SIG-M5 treated with dmso at 0.1 percent for 504 hours (cell line): ENCODE data around the gene TFEB.

Experiments used
- DNase-seq: peaks from one replicate; lab custom pipeline; 2025; ENCODE audit not compliant: unreplicated experiment; lab: John Stamatoyannopoulos, UW

TFEB gene

DNA sequence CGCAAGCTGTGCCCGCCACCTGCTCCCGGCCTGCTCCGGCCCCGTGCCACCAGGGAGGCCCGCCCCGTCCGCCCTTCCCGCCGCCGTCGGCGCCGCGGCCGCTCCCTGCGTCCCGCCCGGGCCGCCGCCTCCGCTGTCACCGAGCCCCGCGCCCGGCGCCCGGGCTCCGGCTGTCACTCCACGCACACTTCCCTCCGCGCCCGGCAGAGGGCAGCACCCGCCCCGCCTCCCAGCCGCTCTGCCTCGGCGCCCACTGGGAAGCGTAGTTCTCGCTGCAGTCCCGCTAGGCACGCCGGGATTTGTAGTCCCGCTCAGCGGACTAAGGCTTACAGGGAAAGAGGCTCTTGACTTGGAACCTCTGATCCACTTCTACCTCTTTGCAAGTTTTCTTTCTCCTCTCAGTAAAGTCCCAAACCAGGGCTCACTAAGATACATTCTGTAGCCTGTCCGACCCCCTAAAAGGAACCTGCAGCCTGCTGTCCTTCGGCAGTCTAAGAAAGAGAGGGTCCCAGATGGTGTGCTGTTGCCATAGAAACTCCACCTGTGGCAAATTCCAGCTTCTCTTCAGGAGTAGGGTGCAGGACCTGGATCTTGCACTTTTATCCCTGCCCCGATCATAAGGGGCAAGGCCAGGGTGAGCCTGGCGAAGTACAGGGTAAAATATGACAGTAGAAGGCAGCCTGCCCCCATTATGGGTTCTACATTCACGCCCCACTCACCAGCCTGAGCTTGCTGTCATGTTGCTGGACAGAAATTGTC, at the start of gene TFEB:
Gene TFEB, minus strand, starts transcription at position 182 of the 759 bp plus-strand sequence. CDS start 44,395 bp downstream, outside the sequence.
- DNase-seq, result peak; percentile 85

DNA sequence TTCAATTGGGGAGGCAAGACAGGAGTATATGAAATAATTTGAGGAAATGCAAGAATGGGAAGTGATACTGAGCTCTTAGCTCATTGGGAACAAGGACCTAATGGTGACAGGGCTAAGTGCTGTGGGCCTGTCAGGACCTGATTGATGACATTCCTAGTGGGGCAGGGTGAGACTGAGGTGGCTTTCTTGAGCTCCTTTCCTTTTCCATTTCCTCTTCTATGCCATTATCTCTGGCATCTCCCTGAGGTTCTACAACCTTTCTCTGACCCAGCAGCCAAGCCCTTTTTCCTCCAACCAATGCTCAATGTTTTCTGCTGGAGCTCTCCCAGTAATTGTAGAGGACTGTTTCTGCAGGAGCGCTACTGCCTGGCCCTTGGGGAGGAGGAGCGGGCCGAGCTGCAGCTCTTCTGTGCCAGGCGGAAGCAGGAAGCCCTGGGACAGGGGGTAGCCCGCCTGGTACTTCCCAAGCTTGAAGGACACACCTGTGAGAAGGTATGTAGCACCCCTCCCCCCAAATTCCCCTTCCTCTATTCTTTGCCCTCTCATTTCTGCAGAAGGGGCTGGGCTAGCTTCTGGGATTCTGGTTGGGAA, 49.3 kb upstream of the TFEB start:
- peak; percentile 82 for DNase-seq

DNA sequence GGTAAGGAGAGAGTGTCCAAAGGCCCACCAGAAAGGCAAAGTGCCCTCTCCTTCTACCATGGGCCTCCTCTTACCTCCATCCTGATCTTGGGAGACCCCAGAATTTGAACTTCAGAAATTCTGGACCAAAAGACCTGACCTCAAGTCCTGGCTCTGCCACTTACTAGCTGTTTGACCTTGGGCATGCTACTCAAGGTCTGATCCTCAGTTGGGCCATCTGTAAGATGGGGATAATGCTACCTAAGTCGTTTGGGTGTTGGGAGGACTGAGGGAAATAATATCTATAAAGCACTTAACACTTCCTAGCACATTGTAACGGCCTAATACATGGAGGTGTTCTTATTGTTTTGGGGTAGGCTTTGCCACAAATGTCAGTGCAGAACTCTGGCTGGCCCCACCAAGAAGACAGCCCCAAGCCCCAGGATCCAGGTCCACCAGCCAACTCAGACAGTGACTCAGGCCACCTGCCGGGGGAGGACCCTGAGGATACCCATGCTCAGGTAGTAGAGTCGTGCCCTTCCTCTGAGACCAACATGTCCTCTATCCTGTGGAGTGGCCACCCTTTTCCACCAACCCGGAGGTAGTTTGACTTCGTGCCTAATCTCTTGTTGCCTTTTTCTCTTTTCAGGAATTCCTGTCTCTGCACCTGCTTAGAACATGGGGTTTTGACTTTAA, 47.8 kb upstream of the TFEB start:
- DNase-seq, result no peak

DNA sequence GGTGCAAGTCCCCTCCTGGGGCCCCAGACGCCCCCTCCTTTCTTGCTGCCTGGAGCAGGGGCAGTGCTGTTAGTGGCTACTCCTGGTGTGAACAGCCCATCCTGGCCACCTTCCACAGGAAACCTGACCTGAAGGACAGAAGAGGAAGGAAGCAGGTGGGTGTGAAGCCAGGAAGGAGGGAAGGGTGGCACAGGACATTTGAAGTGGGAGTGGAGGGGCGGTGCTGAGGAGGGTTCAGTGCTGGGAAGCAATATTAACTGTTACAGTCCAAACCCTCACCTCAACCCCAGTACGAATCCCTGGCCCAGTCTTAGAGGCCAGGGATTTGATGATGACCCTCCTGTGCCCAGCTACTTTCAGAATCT, 45.9 kb upstream of the TFEB start:
- DNase-seq, result no peak

DNA sequence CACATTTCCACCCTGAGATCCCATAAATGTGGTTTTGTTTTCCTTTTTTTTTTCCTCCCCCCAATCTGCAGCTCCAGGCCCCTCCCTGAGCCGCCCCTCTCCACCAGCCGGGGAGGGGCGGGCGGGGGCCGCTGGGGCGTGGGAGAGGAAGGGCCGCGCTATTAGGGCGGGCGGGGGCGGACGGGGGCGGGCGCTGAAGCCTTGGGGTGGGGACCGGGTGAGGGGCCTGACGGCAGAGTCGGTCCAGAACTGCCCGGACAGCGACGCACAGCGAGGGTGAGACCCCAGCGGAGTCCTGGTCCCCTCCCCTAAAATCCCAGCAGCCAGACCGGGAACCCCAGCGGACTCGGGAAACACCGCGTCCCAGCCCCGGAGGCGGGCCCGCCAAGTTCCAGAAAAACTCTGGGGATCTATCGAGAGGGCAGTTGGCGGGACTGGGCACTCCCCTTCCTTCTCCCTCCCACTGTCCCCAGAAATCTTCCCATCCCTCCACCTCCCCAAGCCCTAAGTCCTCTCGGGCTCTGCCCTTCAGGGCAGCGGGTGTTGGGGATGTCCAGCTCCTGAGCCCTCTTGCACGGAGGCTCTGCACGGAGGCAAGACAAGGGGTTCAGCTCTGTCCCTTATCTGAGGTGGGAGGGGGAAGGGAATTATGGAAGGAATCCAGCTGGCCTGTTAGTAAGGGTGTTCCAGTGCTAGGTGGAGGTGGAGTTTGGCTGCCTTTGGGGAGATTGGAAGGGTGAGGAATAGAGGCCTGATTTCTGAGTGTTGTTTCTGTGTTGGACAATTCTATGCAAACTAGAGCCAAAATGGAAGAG, 45.4 kb upstream of the TFEB start, which contains the start of gene PRICKLE4:
Gene PRICKLE4, plus strand, starts transcription at position 232 of the 815 bp plus-strand sequence. CDS start 2,692 bp downstream, outside the sequence.
- no peak for DNase-seq

DNA sequence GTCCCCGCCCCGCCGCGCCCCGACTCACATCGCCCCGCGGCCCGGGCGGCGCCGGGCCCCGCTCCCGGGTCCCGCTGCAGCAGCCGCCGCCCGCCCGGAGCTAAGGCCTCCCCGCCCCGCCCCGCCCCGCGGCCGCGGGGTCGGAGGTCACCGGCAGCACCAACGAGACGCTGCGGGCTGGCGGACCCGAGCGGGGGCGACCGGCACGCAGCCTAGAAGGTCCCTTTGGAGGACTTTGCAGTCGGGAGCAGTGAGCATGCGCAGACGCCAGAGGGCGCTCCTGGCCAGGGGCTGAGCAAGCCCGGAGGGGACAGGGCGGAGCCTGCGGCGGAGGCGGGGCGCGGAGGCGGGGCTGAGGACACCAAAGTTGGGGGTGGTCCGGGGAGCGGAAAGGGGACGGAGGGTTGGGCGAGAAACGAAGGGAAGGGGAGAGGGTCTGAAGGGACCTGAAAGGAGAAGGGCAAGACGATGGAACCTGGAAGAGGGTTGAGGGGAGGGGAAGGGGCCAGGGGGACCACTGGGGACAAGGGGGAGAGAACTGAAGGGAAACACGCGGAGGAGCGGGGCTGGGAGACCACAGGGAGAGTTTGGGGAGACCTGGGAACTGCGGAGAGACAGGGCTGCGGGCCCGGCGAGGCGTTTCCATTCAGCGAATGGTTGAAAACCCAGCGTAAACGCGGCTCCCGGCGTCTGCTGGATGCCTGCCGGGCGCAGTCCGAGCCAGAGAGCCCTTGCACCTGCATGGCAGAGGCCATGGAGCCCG, 44.6 kb upstream of the TFEB start, which contains the start of gene FRS3:
Gene FRS3, minus strand, starts transcription at position 113 of the 763 bp plus-strand sequence. CDS start 2,913 bp downstream, outside the sequence.
- DNase-seq, result peak; percentile 82

DNA sequence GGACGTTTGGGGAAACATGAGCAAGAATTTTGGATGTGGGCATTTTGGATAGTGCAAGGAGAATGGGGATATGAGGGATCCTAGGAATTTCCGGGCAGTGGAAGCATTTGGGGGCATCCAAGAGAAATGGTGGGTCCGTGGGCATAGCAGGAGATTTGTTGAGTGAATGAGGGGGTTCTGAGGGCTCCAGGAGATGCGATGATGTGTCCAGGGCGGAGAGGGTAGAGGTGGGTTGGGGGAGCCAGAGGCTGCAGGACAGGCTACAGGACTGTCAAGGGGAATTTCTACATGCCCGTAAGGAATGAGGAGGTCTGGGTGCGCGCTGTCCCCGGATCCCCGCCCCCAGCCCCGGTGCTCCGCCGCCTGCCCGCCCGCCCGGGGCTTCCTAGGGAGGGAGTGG, 43.9 kb upstream of the TFEB start:
- DNase-seq, result no peak

DNA sequence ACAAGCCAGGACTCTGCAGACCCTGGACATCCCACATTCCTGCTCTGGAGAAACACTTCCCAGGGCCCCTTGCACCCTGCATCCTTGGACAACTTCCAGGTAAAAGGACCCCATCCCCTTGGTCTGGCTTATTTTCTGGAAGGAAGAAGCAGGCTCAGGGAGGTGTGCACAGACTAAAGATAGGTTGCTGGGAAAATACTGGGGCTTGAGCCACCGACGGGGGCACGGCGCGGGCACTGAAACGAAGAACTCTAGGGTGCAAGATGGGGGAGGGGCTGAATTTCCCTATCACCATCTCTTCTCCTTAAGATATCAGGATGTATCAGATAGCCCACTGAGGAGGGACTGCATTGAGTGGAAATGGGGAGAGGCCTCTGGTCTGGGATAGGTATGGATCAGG, 43.5 kb upstream of the TFEB start:
- DNase-seq, result no peak

DNA sequence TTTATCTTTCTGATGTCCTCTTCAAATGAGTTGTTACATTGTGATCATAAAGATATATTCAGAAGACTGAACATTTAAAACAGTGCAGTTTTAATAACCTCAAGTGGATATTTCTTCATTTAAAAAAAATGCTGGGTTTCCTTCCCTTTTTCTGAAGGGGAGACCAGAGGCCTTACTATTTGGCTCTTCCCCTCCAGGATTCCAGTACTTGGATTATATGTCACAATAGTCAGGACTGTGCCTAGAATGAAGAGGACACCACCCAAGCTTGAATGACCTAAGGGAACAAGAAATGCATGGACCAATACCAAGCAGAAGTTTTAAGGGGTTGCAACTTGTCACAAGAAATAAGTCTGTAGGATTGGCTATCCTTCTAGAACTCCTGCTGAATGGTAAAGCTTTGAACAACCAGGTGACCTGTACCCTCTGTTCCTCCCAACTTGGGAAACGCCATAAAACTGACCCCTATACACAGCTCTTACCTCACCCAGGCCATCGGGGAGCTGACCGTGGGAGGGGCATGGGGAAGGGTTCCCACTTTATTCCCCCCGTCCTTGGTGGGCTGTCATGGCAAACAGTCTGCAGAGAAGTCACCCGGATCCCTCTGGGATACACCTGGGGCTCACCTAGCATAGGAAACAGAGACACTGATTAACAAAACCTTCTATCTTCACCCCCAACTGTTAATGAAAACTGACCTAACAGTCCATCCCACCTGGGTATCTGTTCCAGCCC, 42.3 kb upstream of the TFEB start:
- peak; percentile 23 for DNase-seq

DNA sequence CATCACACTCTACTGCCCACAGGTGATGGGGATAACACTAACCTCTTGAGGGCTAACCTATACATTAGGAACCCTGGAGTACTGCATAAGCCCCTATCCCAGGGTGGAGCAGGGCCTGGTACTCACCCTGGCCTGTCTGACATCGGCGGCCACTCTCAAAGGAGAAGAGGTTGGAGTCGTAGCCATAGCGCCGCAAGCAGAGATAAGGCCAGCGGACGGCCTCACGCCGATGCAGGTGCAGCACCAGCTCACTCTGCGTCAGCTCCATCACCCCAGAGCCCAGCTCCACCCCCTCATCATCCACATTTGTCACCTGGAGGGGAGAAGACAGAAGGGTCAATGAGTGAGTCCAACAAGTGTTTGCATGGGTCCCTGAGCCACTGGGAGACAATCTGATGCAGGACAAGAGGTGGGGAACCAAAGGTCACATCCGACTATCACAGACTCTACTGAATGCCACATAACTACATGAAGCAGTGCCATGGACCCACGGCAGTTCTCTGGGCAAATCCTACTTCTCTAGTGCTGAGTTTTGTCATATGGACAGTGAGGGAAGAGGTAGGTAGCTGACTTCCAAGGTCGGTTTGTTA, 40.0 kb upstream of the TFEB start:
- DNase-seq, result no peak

DNA sequence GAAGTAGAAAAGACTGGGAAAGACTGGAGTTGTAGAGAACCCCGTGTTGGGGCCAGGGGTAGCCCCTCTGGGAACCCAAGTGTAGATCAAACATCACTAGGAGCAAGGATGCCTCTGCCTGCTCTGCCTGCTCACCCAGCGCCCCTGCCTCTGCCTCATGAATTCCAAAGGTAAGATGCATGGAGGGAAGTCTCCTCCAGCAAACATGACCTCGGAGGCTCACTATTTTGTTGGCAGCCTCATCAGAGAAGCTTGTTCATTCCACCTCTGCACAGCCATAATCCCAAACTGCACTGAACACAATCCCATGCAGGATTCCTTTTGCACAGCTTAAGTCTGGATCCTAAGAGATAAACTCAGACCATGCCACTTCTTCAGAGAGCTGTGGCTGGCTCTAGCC, 39.4 kb upstream of the TFEB start:
- no peak for DNase-seq

DNA sequence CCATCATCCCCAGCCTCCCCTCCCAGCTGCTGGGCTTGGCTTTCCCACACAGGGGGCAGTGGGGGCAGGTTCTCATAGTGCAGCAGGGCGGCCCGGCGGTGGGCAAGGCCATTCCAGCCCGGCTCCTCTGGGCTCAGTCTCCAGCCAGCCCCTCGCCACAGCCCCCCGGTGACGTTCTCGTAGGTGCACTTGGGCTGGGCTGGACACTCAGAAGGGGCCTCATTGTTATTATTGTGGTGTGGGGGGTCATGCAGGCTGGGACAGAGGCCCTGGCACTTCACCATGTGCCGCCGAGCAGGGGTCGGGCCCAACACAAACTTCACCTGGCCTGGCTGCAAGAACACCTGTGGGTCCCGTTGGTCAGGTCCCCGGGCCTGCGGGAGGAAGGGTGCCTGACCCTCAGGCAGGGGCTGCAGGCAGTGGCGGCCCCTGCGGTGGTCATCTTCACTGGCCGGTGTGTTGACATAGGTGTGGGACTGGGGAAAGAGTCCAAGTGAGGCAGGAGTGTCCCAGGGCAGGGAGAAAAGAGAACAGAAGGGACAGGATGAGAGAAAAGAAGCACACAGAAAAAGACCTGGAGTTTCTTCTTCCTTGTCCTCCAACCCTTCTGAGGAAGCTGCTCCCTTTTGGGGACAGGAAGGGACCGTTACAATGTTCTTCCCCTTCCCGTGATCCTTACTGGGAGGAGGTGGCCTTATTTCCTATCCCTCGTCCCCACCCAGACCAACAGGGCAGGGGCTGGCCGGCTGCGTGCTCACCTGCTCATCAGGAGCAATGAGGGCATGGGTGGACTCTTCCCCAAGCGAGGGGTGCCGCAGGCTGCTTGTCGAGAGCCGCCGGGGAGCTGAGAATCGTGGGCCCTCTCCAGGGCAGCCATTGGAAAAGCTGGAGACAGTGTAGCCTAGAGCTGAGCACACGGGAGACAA, 35.9 kb upstream of the TFEB start:
- no peak for DNase-seq

DNA sequence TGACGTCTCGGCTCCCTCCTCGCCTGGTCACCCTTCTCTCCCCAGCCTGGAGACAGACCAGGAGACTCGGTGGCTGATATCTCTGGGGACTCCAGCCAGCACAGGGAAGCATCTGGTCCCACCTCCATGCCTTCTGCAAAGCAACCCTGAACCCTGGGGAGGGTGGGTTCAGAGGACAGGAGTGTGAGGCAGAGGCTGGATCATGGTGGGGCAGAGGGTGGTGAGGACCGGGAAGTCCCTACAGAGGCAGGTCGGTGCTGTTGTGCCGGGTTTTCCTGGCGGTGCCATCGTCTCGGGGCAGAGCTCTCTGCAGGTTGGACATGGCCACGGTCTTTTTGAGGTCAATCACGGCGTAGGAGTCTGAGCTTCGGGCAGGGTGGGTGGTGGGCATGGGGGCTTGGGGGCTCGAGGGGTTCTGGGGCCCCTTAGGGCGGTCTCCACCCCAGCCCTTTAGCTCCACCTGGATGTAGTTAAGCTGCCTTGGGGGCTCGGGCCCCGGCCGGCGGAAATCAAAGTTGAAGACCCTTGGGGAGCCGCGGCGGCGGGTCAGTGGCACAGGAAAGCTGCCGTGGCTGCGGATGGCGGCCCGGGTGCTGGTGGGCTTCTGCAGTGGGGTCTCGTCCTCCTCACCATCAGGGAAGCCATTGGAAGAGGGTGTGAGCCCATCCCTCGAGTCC, 35.1 kb upstream of the TFEB start:
- DNase-seq, result no peak

DNA sequence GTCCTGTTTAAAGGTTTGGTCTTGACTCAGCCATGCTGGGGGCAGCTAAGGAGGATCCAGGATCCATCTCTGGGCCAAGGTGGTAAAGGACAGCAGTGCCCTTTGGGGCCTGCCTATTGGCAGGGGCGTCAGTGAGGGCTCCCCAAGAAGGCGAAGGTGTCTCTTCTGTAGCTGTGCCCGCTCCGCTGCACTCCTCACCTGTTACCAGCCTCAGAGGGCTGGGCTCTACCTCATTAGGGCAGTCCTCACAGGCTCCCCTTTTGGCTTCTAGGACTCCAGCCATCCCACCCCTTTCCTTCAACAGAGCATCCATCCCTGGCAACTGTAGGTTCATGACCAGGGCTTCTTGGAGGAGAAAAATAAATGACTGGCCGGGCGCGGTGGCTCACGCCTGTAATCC, 34.0 kb upstream of the TFEB start:
- no peak for DNase-seq

DNA sequence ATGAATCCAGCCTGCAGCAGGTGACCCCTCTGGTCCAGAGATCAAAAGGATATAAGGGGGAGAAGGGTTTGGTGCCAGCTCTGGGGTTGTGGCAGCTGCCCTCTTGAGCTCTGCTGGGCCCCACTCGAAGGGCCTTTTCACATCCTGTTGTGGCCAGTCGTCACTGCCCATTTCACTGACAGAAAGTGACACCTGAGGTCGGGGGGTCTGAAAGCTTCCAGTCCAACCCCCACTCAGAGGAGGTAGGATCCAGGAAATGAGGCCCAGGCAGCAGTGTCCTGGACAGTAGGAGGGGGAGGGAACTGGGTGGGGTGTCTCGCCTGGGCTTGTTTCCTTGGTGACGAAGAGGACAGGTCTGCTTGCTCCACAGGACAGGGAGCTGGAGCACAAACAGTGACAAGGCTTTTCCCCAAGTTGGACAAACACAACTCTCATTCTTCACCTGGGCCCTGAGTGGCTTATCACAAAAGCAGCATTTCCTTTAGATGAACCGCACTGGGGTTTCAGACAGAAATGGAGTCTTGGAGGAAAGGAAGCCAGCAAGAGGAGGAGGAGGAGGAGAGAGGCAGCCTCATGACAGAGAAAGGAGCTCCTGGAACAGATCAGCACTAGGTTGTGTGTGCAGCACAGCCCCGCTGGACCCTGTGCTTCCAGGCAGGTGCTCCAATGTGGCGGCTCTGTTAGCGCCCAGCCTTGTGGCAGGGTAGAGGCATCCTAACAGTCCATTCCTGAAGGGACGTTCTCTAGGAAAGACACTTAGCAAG, 33.3 kb upstream of the TFEB start:
- DNase-seq, result no peak

DNA sequence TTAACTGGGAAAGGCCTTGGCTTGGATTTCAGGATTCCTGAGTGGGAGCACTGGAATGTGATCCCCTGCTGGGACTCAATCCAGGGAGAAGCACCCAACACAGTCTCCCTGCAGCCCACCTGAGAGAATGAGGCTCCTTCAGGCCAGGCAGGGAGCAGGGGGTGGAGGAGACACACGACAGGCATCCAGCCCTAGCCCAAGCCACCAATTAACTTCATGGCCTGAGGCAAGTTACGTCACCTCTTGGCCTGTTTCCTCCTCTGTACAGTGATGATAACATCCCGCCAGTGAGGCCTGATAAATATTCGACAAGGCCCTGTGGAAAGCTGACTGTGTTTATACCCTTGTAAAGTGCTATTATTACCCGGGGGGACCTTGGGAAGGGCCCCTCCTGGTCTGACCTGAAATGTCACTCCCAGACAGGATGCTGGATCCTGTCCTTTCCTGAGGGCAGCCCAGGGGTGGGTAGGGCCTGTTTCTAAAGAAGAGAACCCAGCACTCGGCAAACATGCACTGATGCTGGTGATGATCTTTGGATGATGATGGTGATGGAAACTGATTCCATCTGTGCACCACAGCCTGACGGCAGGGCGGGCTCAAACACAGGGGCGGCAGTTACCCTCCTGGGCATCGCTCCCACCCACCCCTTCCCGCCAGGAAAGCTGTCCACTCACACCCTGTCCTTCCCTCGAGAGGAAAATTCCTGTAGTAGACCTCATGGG, 31.9 kb upstream of the TFEB start:
- peak; percentile 55 for DNase-seq
